GM15510 (cell line): ENCODE results near the gene TERT.

Experiments used
- POLR2A ChIP-seq: IDR thresholded peaks from 3 replicates; pipeline ENCODE4 v1.6.1; 2011; ENCODE audit warnings: borderline replicate concordance; ENCODE audit not compliant: insufficient read length; ENCODE audit errors: extremely low read depth

Gene TERT

DNA sequence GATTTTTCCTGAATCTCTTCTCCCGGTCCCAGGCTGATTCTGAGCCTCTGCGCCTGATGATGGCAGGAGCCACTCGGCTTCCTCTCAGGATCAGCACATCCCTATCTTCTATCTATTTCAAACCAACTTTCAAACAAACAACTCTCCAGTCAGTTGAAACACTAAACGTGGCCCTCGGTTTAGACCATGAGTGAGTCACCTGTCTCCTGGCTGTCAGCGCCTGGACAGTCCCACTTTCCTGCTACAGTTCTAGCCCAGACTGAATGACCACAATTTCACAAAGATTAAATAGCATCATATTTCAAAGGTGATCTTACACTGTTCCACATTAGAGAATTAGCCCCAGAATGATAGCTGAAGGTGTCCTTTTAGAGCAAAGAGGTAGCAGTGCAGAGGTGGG lies 87.3 kb downstream of the TERT start:
- TF ChIP-seq POLR2A = no peak

DNA sequence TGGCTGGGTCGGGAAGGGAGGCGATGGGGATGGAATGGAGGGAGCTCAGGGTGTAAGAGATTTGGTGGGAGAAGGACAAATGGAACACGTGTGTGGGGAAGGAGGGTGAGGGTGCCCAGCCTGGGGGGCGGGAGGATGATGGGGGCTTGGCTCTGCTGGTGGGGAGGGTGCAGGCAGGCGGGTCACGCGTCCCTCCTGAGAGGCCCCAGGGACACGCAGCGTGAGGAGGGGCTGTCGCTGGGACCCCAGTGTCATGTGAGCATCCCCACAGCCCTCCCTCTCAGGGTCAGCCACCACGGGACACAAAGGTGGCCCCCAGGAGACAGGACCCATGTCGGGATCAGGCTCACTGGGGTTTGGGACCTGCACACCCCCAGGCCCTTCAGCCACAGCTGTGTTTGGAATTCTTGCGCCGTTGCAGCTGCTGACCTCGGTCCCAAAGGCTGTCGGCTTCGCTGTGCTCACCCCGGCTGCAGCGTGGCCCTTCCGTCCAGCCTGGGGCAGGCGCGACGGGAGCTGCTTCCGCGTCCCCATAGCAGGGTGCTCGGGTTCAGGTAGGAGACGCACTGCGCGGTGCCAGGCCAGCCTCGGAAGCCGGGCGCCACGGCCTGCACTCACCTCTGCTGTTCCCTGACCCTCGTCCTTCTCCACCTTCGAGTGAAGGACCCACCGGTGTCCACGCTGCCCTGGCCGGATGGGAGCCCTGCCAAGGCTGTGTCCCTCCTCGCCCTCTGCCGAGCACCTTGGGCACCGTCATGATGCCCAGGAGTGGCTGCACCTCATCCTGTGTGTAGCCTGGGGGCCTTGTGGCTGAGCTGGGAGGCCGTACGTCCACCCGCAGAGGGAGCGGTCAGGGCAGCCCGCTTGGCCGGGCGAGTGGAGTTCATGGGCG lies 88.1 kb downstream of the TERT start:
- TF ChIP-seq POLR2A = no peak

DNA sequence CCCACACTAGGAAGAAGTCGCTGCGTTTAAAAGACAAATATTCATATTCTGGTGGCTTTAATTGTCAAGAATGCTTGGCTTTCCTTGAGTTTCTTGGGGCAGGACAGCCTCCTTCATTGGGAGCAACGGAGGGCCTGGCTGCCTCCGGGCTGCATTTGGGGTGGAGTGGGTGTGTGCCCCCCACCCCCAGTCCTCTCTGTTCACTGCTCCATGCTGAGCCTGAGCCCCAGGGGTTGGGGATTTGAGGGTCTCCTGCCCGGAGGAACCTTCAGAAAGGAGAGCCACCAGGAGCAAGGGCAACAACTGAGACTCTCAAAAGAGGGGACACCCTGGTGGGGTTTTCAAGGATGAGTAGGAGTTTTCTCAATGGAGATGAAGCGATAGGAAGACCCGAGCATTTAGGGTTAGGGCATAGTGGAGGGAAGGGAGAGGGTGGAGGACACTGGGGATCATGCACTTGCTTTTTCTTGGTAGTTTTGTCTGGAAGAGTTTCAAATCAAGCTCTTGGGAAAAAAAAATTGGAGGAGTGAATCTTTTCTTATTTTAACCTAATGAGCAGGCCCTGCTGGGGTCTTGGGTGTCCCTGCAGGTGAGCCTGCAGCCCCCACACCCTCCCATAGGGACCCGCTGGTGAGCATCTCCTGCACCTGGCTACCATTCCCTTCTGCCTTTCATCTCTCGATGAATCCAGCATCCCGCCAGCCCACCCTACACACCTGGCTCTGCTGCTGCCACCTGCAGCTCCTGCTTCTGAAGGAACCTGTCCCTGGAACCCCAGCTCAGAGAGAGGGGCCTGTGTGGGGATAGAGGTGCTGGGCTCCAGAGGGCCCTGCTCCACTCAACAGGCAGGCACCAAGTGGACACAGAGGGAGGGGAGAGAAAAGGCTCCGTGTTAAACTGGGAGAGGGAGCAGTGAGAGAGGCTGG lies 89.3 kb downstream of the TERT start:
- TF ChIP-seq POLR2A = no peak

DNA sequence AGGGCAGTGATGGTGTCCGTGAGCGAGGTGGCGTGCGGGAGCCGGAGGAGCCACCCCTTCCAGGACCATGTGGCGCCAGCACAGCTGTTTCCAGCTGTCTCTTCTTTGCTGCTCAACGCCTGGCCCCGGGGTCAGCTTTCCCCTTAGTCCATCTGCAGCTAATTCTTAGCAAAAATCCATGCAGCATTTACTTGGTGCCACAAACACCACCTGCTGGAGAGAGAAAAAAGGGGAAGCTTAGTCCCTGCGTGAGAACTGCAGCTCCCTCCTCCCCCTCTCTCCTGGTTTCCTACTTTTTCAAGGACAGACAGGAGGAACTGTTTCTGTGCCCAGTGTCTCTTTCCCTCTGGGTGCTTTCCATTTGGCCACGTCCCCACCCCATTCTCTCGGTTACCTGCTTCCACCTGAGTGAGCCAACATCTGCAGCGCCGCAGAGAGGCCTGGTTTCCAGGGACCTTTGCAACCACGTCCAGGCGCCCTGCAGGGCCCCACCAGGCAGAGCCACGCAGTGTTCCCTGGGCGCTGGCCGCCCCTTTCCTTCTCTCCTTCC lies 90.1 kb downstream of the TERT start:
- TF ChIP-seq POLR2A = no peak

DNA sequence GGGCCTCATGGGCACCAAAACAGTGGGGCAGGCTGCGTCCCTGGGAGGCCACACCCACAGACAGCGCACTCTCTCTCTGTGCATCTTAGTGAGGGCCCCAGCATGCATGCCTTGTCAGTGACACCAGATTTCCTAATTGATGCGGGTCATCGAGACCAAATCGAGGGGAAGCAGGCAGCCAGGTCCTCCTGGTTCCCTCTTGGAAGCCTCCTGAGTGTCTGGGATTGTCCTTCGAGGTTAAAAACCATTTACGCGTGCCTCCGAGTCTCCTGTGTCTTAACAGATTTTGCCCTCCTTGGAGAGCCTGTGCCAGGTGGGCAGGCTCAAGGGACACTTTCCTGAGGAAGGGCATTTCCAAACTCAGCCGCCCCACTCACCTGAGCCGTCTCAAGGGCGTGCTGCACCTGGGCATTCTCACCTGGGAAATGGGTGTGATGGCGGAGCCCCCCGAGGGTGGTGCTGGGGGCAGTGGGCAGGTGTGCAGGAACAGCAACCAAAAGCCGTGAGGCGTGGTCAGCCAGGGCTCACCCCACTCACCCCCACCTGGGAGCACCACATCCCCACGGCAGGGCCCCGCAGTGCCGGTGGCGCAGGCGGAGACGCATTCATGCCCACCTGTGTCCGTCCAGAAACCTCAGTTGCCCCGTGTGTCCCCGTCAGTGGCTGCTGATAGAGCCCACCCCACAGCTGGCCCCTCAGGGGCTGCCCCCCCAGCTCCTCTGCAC lies 90.7 kb downstream of the TERT start:
- no peak for TF ChIP-seq POLR2A

DNA sequence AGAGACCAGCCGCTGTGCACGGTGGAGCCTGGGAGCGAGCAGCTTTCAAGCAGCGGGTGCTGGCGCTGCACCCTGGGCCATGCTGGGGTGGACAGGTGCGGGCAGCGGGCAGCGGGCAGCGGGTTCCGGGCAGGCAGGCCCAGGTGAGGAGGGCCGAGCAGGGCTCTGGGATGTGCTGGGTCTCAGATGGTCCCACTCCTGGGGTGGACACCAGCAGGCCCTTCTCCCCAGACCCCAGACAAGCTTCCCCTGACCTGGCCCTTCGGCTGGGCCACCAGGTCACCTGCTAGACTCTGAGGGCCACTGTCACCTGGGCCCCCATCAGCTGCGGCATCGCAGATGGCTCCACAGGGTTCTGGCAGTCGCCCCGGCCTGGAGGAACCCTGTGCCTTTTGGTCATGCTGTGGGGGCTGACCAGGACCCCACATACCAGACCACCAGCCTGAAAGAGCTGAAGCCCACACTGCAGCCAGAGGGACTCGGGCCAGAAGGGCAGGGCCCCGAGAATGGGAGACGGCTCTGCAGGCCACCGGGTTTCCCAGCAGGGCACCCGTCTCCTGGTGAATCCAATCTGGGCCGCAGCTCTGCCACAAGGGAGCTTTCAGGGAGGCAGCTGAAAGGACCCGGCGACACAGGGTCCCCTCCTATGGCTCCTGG lies 91.4 kb downstream of the TERT start:
- TF ChIP-seq POLR2A = no peak
